T-cell (primary cell): ENCODE measurements around the gene ZNF385C. TPM values are rescaled to one million over a fixed set of nuclear protein-coding genes. Genes with fewer than 3 reads are reported as not detected.

Experiments
- ATAC-seq, 4 experiments: fragments of 200-7000 bp in 3 of 4; fragments of 150-1000 bp in 1 of 4; cut with Tn5 transposase; replicated peaks in 1 of 4; 1 replicate in 3 of 4; 2 replicates in 1 of 4; pipeline ENCODE4 v1.10.0; 2021; ENCODE audit warnings: moderate library complexity in 3 of 4, mild to moderate bottlenecking in 2 of 4, moderate number of reproducible peaks in 1 of 4
- CTCF ChIA-PET, 2 donors: fragments of 300-600 bp; sonication (Branson Sonifier 250); formaldehyde crosslinking; loops; one replicate each; lab custom pipeline; 2022; ENCODE audit warnings: antibody characterized with exemption in 2 of 2; lab: Charles Lee
- POLR2A ChIA-PET, 2 donors: fragments of 300-600 bp; sonication (Branson Sonifier 250); formaldehyde crosslinking; loops; one replicate each; lab custom pipeline; 2022; ENCODE audit warnings: antibody characterized with exemption in 2 of 2; lab: Charles Lee
- DNase-seq, 35 experiments: peaks; one replicate each; pipeline versions ENCODE4 v3.0.0 to v3.0.0-alpha.2; 2013 to 2023
- H3K27ac ChIP-seq: one replicate; pipeline ENCODE4 v1.5.1; 2013; ENCODE audit warnings: low read length
- H3K27me3 ChIP-seq, 2 experiments: replicated peaks in 1 of 2; 1 replicate in 1 of 2; 2 replicates in 1 of 2; pipeline versions ENCODE4 v1.6.1 to v1.7.0; 2013; ENCODE audit warnings: low read length in 1 of 2, mixed read lengths in 1 of 2; ENCODE audit not compliant: control insufficient read depth in 2 of 2, insufficient read depth in 2 of 2; ENCODE audit errors: extremely low read depth in 1 of 2
- H3K36me3 ChIP-seq, 2 donors: 1 replicate in 1 of 2; 2 replicates in 1 of 2; pipeline versions ENCODE4 v1.6.1 to v1.7.0; 2013; ENCODE audit warnings: low read length in 1 of 2; ENCODE audit not compliant: control insufficient read depth in 2 of 2, insufficient read depth in 1 of 2; ENCODE audit errors: extremely low read depth in 1 of 2
- H3K4me1 ChIP-seq, 2 experiments: 1 replicate in 1 of 2; 2 replicates in 1 of 2; pipeline versions ENCODE4 v1.6.1 to v1.7.0; 2013; ENCODE audit warnings: low read length in 2 of 2, mixed read lengths in 1 of 2; ENCODE audit not compliant: insufficient read depth in 2 of 2, control insufficient read depth in 1 of 2; ENCODE audit errors: extremely low read depth in 1 of 2
- H3K4me3 ChIP-seq, 2 donors: 1 replicate in 1 of 2; 2 replicates in 1 of 2; pipeline versions ENCODE4 v1.5.1 to v1.7.0; 2013; ENCODE audit warnings: mild to moderate bottlenecking in 2 of 2, low read length in 1 of 2, moderate library complexity in 1 of 2; ENCODE audit not compliant: control insufficient read depth in 1 of 2; ENCODE audit errors: extremely low read depth in 1 of 2
- H3K9me3 ChIP-seq: 2 replicates; pipeline ENCODE4 v1.7.0; 2013
- H3K27ac Mint-ChIP-seq, 2 donors: one replicate each; pipeline ENCODE4 v1.8.0; 2020 to 2021; ENCODE audit warnings: mild to moderate bottlenecking in 2 of 2, mixed read lengths in 2 of 2
- H3K27me3 Mint-ChIP-seq, 2 donors: one replicate each; pipeline ENCODE4 v1.8.0; 2021 to 2022; ENCODE audit warnings: mixed read lengths in 2 of 2
- H3K36me3 Mint-ChIP-seq: one replicate; pipeline ENCODE4 v1.8.0; 2021; ENCODE audit warnings: mixed read lengths
- H3K4me1 Mint-ChIP-seq, 3 donors: one replicate each; pipeline ENCODE4 v1.8.0; 2020 to 2022; ENCODE audit warnings: mixed read lengths in 3 of 3, mild to moderate bottlenecking in 1 of 3
- H3K4me3 Mint-ChIP-seq, 3 donors: one replicate each; pipeline ENCODE4 v1.8.0; 2020 to 2022; ENCODE audit warnings: mild to moderate bottlenecking in 3 of 3, mixed read lengths in 3 of 3, moderate library complexity in 3 of 3
- H3K9me3 Mint-ChIP-seq, 3 donors: one replicate each; pipeline ENCODE4 v1.8.0; 2020 to 2022; ENCODE audit warnings: mixed read lengths in 3 of 3
- WGBS: methylation state at CpG from one replicate; pipeline ENCODE4 v1.1.5; 2013; ENCODE audit warnings: missing lambda C conversion rate; ENCODE audit not compliant: insufficient coverage; 5-methylcytosine and 5-hydroxymethylcytosine counted together
- total RNA-seq, 35 experiments: library from RNA in 6 of 35; stranded (reverse) in 6 of 35; fragments of 120-200 nt in 1 of 35; gene quantifications; one replicate each; pipeline versions ENCODE4 v1.2.1 to v1.2.4 and lab custom pipeline; 2013 to 2026

The ZNF385C gene
- total RNA-seq, 5 donors from 2014 or later (not counting 1 experiment from before 2014, with no cell fraction given) = 0.16 to 1.0 (median 0.46) TPM

- H3K4me1 ChIP-seq = peaks cover 10 to 38% of the 10 kb centered on the region in 2 experiments
- Mint-ChIP-seq H3K27ac (peak overlapping the region in 1 of 2 donors; percentile 66), H3K4me3 (peak overlapping the region; percentile 62 to 69 (median 65)), H3K36me3 (peaks cover 28% of the 10 kb centered on the region), H3K4me1 (peaks cover 29 to 43% (median 32%) of the 10 kb centered on the region in 3 donors), H3K27me3 (no peaks in the 10 kb centered on the region), H3K9me3 (no peaks in the 10 kb centered on the region)
- no peaks in the 10 kb centered on the region for H3K9me3 ChIP-seq
- 71% methylated on average over 2 of the region's 6 CpGs for WGBS
- H3K27ac ChIP-seq = no peak overlapping the region
- H3K36me3 ChIP-seq = peaks cover 3 to 44% of the 10 kb centered on the region in 2 donors
- CTCF ChIA-PET = interaction anchor here in 1 of 2 donors (0.6 kb wide), 2 partner anchors 40 to 829 kb away, joined by 3 read pairs; no protein-coding TSS in a partner anchor
- no peak overlapping the region for H3K4me3 ChIP-seq
- POLR2A ChIA-PET = interaction anchor here (0.6 to 0.7 kb wide), 2 partner anchors 8 to 281 kb away, joined by 3 to 6 read pairs; partner anchors contain the start of gene STAT3 (in 1 of the 2)
- H3K27me3 ChIP-seq = no peaks in the 10 kb centered on the region
- no peak for ATAC-seq
- no peak for DNase-seq
These were observed 8.9 kb upstream of the ZNF385C start for GRCh38 chr17:42107124-42107523.

DNA sequence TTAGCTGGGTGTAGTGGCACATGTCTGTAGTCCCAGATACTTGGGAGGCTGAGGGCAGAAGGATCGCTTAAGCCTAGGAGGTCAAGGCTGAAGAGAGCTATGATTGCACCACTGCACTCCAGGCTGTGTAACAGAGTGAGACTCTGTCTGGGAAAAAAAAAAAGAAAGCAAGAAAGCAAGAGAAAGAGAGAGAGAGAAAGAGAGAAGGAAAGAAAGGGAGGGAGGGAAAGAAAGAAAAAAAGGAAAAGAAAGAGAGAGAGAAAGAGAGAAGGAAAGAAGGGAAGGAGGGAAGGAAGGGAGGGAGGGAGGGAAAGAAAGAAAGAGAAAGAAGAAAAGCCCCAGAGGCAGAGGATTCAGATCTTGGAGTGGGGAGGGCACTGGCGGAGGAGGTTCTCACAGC, 7.7 kb upstream of the ZNF385C start:
- H3K4me3 Mint-ChIP-seq = peak overlapping the region in 1 of 3 donors; percentile 4
- CTCF ChIA-PET = interaction anchor here (0.6 to 1.2 kb wide), 2 partner anchors 32 to 50 kb away, joined by 3 to 4 read pairs; no protein-coding TSS in a partner anchor

DNA sequence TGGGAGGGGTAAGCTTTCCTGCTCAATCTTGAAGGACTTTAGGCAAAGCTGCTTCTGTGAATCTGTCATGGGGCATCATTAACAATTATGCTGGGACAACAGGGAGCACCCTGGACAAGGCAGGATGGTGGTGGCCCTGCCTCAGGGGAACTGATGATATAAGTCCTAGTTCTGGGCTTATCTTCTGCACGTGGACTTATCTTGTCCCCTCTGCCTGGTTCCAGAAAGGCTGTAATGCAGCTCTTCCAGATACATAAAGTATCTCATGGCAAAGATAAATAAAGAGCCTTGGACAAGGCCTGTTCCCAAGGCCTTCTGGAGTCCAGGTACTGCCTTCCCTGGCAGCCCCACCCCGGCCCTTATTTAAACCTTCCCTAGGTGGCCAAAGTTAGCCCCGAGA, 6.0 kb upstream of the ZNF385C start:
- POLR2A ChIA-PET = no interaction called here
- Mint-ChIP-seq H3K27me3 (no peaks in the 10 kb centered on the region), H3K9me3 (no peaks in the 10 kb centered on the region), H3K27ac (no peak overlapping the region), H3K36me3 (peaks cover 17% of the 10 kb centered on the region), H3K4me1 (peaks cover 6 to 19% (median 11%) of the 10 kb centered on the region in 3 donors), H3K4me3 (no peak overlapping the region)
- DNase-seq (no peak), ATAC-seq (no peak)
- H3K4me3 ChIP-seq = no peak overlapping the region
- H3K36me3 ChIP-seq = peaks cover 3 to 37% of the 10 kb centered on the region in 2 donors
- H3K4me1 ChIP-seq = peaks cover 0 to 20% of the 10 kb centered on the region in 2 experiments
- CTCF ChIA-PET = interaction anchor here in 1 of 2 donors (1.0 kb wide), 1 partner anchor 13 kb away, joined by 9 read pairs; no protein-coding TSS in a partner anchor
- H3K27ac ChIP-seq = no peak overlapping the region
- H3K27me3 ChIP-seq = no peaks in the 10 kb centered on the region
- no peaks in the 10 kb centered on the region for H3K9me3 ChIP-seq
- 83% methylated on average over 2 of the region's 3 CpGs for WGBS

More for the DNA sequence above, 7.7 kb upstream of the ZNF385C start:
- Mint-ChIP-seq H3K4me1 (peaks cover 19 to 32% (median 21%) of the 10 kb centered on the region in 3 donors), H3K36me3 (peaks cover 27% of the 10 kb centered on the region), H3K27ac (no peak overlapping the region), H3K9me3 (no peaks in the 10 kb centered on the region), H3K27me3 (no peaks in the 10 kb centered on the region)
- Histone ChIP-seq H3K9me3 (no peaks in the 10 kb centered on the region), H3K27me3 (no peaks in the 10 kb centered on the region), H3K4me1 (peaks cover 3 to 30% of the 10 kb centered on the region in 2 experiments), H3K27ac (no peak overlapping the region), H3K4me3 (no peak overlapping the region), H3K36me3 (peaks cover 3 to 44% of the 10 kb centered on the region in 2 donors)
- ATAC-seq (no peak), DNase-seq (no peak)
- 100% methylated on average over 1 of the region's 2 CpGs for WGBS
- POLR2A ChIA-PET = interaction anchor here in 1 of 2 donors (0.6 kb wide), 1 partner anchor 10 kb away, joined by 8 read pairs; no protein-coding TSS in a partner anchor

DNA sequence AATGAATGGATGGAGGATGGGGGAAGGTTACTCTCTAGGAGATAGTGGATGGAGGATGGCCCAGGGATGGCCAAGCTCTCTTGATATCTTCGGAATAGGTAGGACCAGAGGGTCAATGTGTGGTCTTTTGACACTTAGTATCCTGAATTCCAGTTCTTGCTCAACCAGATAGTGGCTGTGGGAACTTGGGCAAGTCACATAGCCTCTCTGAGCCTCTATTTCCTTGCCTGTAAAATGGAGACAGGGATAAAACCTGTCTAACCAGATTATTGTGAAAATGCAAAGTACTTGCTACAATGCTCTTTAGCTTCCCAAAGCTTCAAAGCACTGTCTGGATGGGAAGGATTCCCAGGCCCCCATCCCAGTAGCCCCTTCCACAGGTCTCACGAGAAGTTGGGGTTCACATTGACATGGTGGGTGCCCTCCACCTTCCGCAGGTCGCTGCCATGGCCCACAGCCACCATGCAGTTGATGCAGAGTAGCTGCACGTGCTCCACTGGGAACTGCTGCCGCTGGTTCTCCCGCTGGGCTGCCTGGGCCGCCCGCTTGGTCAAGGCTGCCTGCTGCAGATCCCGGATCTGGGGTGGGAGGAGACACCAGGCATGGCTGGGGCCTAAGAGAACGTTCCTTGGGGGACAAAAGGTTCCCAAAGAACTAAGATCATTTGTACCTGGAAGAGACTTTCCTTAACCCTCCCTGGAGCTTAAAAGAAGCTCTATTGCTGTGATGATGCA, 5.1 kb upstream of the ZNF385C start:
- WGBS = 91% methylated on average over 8 of the region's 11 CpGs
- Mint-ChIP-seq H3K9me3 (no peaks in the 10 kb centered on the region), H3K36me3 (peaks cover 12% of the 10 kb centered on the region), H3K27ac (no peak overlapping the region), H3K4me1 (peaks cover 6 to 13% (median 10%) of the 10 kb centered on the region in 3 donors), H3K27me3 (no peaks in the 10 kb centered on the region), H3K4me3 (no peak overlapping the region)
- no peak overlapping the region for H3K4me3 ChIP-seq
- DNase-seq (no peak), ATAC-seq (no peak)
- peaks cover 0 to 3% of the 10 kb centered on the region in 2 experiments for H3K27me3 ChIP-seq
- no peak overlapping the region for H3K27ac ChIP-seq
- no peaks in the 10 kb centered on the region for H3K9me3 ChIP-seq
- ChIA-PET POLR2A (no interaction called here), CTCF (interaction anchor here in 1 of 2 donors (0.6 to 1.0 kb wide), 2 partner anchors 14 to 1006 kb away, joined by 6 to 9 read pairs; no protein-coding TSS in a partner anchor)
- peaks cover 3 to 28% of the 10 kb centered on the region in 2 donors for H3K36me3 ChIP-seq
- H3K4me1 ChIP-seq = peaks cover 0 to 22% of the 10 kb centered on the region in 2 experiments

GRCh38 chr17:42101513-42102292, 3.4 kb upstream of the ZNF385C start:
- no peaks in the 10 kb centered on the region for H3K9me3 Mint-ChIP-seq
- ChIA-PET POLR2A (no interaction called here), CTCF (interaction anchor here in 1 of 2 donors (0.5 to 0.9 kb wide), 2 partner anchors 34 to 57 kb away, joined by 3 to 4 read pairs; no protein-coding TSS in a partner anchor)
- Histone ChIP-seq H3K4me3 (no peak overlapping the region), H3K27me3 (peaks cover 0 to 19% of the 10 kb centered on the region in 2 experiments), H3K9me3 (no peaks in the 10 kb centered on the region), H3K36me3 (peaks cover 3 to 23% of the 10 kb centered on the region in 2 donors), H3K4me1 (peaks cover 6 to 16% of the 10 kb centered on the region in 2 experiments), H3K27ac (no peak overlapping the region)
- peaks cover 6 to 11% (median 10%) of the 10 kb centered on the region in 3 donors for H3K4me1 Mint-ChIP-seq
- no peak overlapping the region for H3K4me3 Mint-ChIP-seq
- peaks cover 12% of the 10 kb centered on the region for H3K36me3 Mint-ChIP-seq
- ATAC-seq (peak; percentile 31 to 53 (median 44)), DNase-seq (peak in 24 of 35 experiments; percentile 25 to 68 (median 45))
- peaks cover 8 to 13% of the 10 kb centered on the region in 2 donors for H3K27me3 Mint-ChIP-seq
- no peak overlapping the region for H3K27ac Mint-ChIP-seq
- 63% methylated on average over 11 of the region's 14 CpGs for WGBS
